Activated T-cell treated with anti-CD3 and anti-CD28 coated beads, Interleukin-2, amount 50 U/mL, for 72 hours (primary cell): ENCODE measurements around the gene GAB2. TPM values are rescaled to one million over a fixed set of nuclear protein-coding genes. Genes with fewer than 3 reads are reported as not detected.

Source experiments
- ATAC-seq, 2 donors: fragments of 150-1000 bp; cut with Tn5 transposase; replicated peaks in 1 of 2; 2 replicates each; pipeline ENCODE4 v1.10.0; 2021; ENCODE audit warnings: moderate library complexity in 2 of 2, mild to moderate bottlenecking in 1 of 2
- DNase-seq, 2 donors: peaks; one replicate each; pipeline ENCODE4 v3.0.0; 2021 to 2022; ENCODE audit warnings: mixed read lengths in 1 of 2
- H3K27ac Mint-ChIP-seq: one replicate; pipeline ENCODE4 v1.8.0; 2022; ENCODE audit warnings: mild to moderate bottlenecking, moderate library complexity, mixed read lengths
- H3K27me3 Mint-ChIP-seq: one replicate; pipeline ENCODE4 v1.8.0; 2022; ENCODE audit warnings: low read depth, mixed read lengths
- H3K36me3 Mint-ChIP-seq, 2 donors: one replicate each; pipeline ENCODE4 v1.8.0; 2022; ENCODE audit warnings: mixed read lengths in 2 of 2, mild to moderate bottlenecking in 1 of 2; ENCODE audit not compliant: insufficient read depth in 2 of 2
- H3K4me1 Mint-ChIP-seq: one replicate; pipeline ENCODE4 v1.8.0; 2022; ENCODE audit warnings: low read depth, mixed read lengths
- H3K4me3 Mint-ChIP-seq, 2 donors: one replicate each; pipeline ENCODE4 v1.8.0; 2022; ENCODE audit warnings: mild to moderate bottlenecking in 2 of 2, mixed read lengths in 2 of 2, moderate library complexity in 2 of 2
- H3K9me3 Mint-ChIP-seq, 2 donors: one replicate each; pipeline ENCODE4 v1.8.0; 2022; ENCODE audit warnings: mixed read lengths in 2 of 2
- total RNA-seq, 2 donors: library from RNA; stranded (reverse); gene quantifications; one replicate each; pipeline ENCODE4 v1.2.3, GENCODE V29; 2022

Gene GAB2
- total RNA-seq, 2 donors from 2014 or later = 48.0 to 51.7 TPM

DNA sequence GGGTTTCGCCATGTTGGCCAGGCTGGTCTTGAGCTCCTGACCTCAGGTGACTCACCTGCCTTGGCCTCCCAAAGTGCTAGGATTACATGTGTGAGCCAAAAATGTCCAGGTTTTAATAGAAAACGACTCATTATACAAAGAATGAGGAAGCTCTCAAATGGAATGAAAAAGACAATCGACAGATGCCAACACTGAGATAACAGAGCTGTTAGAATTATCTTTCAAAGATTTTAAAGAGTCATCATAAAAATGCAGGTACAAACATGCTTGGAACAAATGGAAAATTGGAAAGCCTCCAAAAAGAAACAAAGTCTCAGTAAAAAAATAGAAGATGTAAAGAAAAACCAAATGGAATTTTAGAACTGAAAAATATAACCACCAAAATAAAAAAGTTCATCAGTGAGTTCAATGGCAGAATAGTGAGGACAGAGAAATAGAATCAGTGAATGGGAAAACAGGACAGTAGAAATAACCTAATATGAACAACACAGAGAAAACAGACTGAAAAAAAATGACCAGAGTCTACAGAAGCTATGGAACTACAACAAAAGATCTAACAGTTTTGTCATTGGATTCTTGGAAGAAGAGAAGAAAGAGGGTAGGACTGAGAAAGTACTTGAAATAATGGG, 10.9 kb downstream of the GAB2 start:
- no peak for ATAC-seq
- Mint-ChIP-seq H3K36me3 (peaks cover 22 to 23% of the 10 kb centered on the region in 2 donors), H3K9me3 (peaks cover 10 to 15% of the 10 kb centered on the region in 2 donors), H3K4me1 (no peaks in the 10 kb centered on the region), H3K4me3 (no peak overlapping the region), H3K27me3 (no peaks in the 10 kb centered on the region), H3K27ac (no peak overlapping the region)
- no peak for DNase-seq

DNA sequence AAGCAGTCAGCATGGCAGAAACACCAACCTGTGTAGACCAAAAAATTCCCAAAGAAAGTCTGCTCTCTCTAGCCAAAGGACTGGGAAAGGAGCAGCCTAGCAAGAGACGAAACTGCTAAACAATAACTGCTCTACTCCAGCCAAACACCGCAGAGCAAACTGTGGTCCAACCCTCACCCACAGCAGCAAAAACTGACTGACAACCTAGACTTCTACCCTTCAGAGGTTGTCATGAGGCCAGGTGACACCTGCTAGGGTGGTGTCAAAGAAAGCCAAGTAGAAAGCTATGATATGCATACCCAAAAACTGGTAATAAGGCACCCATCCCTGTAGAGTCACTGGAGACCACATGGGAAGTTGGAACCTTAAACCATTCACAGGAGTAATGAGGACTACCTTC, 11.8 kb downstream of the GAB2 start:
- no peak overlapping the region for H3K4me3 Mint-ChIP-seq
- peaks cover 9 to 15% of the 10 kb centered on the region in 2 donors for H3K9me3 Mint-ChIP-seq
- H3K36me3 Mint-ChIP-seq = peaks cover 21 to 23% of the 10 kb centered on the region in 2 donors
- no peaks in the 10 kb centered on the region for H3K27me3 Mint-ChIP-seq
- ATAC-seq = no peak
- no peak overlapping the region for H3K27ac Mint-ChIP-seq
- no peaks in the 10 kb centered on the region for H3K4me1 Mint-ChIP-seq
- DNase-seq = no peak

DNA sequence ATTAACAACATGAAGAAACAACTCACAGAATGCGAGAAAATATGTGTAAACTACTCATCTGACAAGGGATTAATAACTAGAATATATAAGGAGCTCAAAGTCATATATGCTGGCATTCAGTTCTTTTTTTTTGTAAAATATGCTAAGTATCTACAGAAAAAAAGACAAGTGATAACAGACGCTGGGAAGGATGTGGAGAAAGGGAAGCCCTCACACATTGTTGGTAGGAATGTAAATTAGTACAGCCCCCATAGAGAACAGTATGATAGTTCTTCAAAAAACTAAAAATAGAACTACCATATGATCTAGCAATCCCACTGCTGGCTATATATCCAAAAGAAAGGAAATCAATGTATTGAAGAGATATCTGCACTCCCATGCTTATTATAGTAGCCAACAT, 13.8 kb downstream of the GAB2 start:
- no peak for DNase-seq
- peaks cover 14 to 20% of the 10 kb centered on the region in 2 donors for H3K36me3 Mint-ChIP-seq
- H3K27ac Mint-ChIP-seq = no peak overlapping the region
- peaks cover 8 to 14% of the 10 kb centered on the region in 2 donors for H3K9me3 Mint-ChIP-seq
- H3K4me3 Mint-ChIP-seq = no peak overlapping the region
- H3K27me3 Mint-ChIP-seq = no peaks in the 10 kb centered on the region
- H3K4me1 Mint-ChIP-seq = no peaks in the 10 kb centered on the region
- no peak for ATAC-seq

DNA sequence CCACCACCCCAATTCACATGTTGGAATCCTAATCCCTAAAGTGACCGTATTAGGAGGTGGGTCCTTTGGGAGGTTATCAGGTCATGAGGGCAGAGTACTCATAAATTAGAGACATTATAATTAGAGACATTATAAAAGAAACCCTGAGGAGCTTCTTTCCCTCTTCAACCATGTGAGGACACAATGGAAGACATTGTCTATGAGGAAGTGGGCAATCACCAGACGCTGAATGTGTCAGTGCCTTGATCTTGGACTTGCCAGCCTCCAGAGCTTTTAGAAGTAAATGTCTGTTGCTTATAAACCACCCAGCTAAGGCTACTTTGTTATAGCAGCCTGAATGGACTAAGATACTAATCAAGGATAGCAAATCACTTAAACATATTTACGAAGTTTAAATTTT, 14.8 kb downstream of the GAB2 start:
- Mint-ChIP-seq H3K9me3 (peaks cover 3 to 11% of the 10 kb centered on the region in 2 donors), H3K36me3 (peaks cover 8 to 16% of the 10 kb centered on the region in 2 donors), H3K4me1 (peaks cover 3% of the 10 kb centered on the region), H3K4me3 (no peak overlapping the region), H3K27me3 (no peaks in the 10 kb centered on the region), H3K27ac (no peak overlapping the region)
- no peak for DNase-seq
- ATAC-seq = no peak

DNA sequence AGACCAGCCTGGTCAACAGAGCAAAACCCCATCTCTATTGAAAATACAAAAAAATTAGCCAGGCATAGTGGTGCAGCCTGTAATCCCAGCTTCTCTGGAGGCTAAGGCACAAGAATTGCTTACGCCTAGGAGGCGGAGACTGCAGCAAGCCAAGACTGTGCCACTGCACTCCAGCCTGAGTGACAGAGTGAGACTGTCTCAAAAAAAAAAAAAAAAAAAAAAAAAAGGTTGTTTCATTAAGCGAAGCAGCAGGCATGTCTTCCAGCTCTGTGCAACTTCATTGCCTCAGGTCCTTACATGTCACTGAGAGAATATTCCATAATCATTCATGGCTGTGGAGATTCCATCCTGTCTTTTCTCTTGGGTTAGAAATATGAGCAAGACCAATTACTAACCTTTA, 16.9 kb downstream of the GAB2 start:
- H3K27me3 Mint-ChIP-seq = no peaks in the 10 kb centered on the region
- H3K9me3 Mint-ChIP-seq = peaks cover 0 to 2% of the 10 kb centered on the region in 2 donors
- peaks cover 12% of the 10 kb centered on the region for H3K4me1 Mint-ChIP-seq
- no peak overlapping the region for H3K27ac Mint-ChIP-seq
- DNase-seq (no peak), ATAC-seq (no peak)
- H3K36me3 Mint-ChIP-seq = peaks cover 0 to 2% of the 10 kb centered on the region in 2 donors
- H3K4me3 Mint-ChIP-seq = no peak overlapping the region

DNA sequence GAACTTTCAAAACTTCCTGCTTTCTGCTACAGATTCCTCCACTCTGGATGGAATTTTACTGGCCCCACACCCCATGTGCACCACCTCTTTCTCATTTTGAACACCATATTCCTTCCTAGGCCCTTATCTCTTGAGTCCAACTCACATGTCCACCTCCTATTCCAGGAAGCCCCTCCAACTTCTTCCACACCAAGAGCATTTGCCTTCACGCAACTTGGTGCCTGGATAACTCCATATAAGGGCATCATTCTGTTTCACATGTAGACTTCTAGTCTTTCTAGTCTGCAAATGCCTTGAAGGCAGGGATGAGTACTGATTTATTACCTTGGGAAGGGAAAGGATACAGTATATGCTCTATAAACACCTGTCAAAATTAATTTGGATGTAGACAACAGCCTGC, 17.5 kb downstream of the GAB2 start:
- Mint-ChIP-seq H3K27me3 (no peaks in the 10 kb centered on the region), H3K27ac (no peak overlapping the region), H3K9me3 (no peaks in the 10 kb centered on the region), H3K4me3 (no peak overlapping the region), H3K4me1 (peaks cover 12% of the 10 kb centered on the region), H3K36me3 (no peaks in the 10 kb centered on the region)
- no peak for ATAC-seq
- no peak for DNase-seq

DNA sequence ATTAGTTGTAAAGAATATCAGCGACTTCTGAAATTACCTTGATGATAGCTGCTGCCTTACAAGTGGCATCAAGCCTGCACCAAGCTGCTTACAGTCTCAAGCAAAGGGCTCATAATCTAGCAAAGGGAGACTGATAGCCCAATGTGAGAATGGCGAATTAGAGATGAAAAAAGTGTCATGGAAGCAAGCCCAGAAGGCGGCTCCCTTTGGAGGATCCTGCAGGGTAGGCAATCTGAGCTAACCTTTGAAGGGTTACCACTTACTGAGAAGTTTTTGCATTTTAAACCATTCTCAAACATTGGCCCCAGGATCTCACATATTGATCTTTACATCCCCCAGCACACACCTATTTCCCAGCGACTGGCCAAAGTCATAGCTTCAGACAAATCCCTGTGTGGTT, 18.5 kb downstream of the GAB2 start:
- Mint-ChIP-seq H3K4me1 (peaks cover 16% of the 10 kb centered on the region), H3K36me3 (no peaks in the 10 kb centered on the region), H3K27me3 (no peaks in the 10 kb centered on the region), H3K27ac (no peak overlapping the region), H3K9me3 (no peaks in the 10 kb centered on the region), H3K4me3 (no peak overlapping the region)
- DNase-seq (no peak), ATAC-seq (no peak)

DNA sequence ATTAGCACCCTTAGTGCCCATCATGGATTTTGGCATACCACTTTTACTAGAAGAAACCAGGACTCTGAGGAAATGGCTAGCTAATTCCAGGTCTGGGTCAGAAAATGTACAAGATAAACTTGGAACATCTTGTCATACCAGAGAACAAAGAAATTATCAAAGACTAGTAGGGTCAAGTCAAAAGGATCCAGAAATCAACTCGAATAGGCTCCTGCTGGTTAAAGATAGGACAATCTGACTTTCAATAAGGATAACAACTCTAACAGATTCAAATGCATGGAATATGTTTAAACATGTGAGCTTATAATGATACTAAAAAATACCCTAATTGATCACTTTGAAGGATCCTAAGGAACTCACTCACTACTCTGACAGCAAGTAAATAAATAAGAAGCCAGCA, 18.9 kb downstream of the GAB2 start:
- no peaks in the 10 kb centered on the region for H3K9me3 Mint-ChIP-seq
- H3K4me3 Mint-ChIP-seq = no peak overlapping the region
- DNase-seq (no peak), ATAC-seq (no peak)
- H3K36me3 Mint-ChIP-seq = no peaks in the 10 kb centered on the region
- H3K27ac Mint-ChIP-seq = no peak overlapping the region
- H3K4me1 Mint-ChIP-seq = peaks cover 16% of the 10 kb centered on the region
- H3K27me3 Mint-ChIP-seq = no peaks in the 10 kb centered on the region

DNA sequence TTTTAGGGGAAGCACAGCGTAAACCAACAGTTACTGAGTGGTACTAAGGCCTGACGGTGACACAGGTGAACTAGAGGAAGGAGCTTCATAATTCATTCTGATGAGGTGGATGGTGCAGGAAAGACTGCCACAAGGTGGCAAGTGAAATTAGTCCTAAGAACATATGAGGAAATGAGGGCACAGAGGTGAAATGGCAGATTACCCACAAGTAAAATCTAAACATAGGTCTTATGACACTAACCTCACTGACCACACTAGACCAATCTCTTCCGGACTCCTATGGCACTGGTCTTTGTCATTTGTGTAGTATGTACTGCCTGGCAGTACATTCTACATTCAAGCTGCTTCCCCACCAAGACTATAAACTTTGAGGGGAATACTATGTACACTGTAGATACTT, 20.2 kb downstream of the GAB2 start:
- ATAC-seq = peak; percentile 97 to 98
- Mint-ChIP-seq H3K9me3 (no peaks in the 10 kb centered on the region), H3K27me3 (no peaks in the 10 kb centered on the region), H3K36me3 (no peaks in the 10 kb centered on the region), H3K4me3 (no peak overlapping the region), H3K27ac (no peak overlapping the region), H3K4me1 (peaks cover 25% of the 10 kb centered on the region)
- peak; percentile 34 to 36 for DNase-seq

DNA sequence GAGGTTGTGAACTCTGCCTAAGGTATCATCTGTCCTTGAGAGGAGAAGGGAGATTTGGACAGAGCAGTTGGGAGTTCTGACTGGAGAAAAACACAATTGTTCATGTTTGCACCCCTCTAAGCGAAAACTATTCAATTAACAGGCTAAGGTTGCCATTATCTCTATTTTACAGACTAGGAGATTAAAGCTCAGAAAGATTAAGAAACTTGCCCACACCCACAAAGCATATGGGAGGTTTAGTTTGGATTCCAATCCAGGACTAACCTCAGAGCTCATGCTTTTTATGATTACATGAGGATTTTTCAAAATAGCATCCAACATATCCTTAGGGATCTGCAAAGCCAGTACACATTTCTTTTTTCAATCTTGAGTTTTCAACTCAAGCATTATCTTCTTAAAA, 22.0 kb downstream of the GAB2 start:
- no peak overlapping the region for H3K27ac Mint-ChIP-seq
- H3K9me3 Mint-ChIP-seq = no peaks in the 10 kb centered on the region
- no peaks in the 10 kb centered on the region for H3K36me3 Mint-ChIP-seq
- peaks cover 40% of the 10 kb centered on the region for H3K4me1 Mint-ChIP-seq
- H3K4me3 Mint-ChIP-seq = no peak overlapping the region
- no peaks in the 10 kb centered on the region for H3K27me3 Mint-ChIP-seq
- ATAC-seq = no peak
- no peak for DNase-seq

DNA sequence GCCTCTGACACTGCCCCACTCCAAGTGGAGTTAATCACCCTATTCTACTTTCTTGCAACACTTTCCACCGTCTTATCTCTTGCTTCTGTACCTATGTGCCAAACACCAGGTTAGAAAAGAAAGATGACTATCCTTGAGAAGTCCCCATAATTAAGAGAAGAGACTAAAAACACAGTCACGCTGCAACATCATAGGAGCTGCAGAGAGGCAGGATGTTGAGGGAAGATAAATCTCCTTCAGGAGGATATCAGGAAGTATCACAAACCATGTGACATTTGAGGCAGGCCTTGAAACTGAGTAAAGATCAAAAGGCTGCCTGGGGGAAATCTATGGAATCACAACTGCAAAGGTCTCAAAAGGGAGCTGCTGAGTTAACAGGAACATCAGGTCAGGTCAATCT, 24.8 kb downstream of the GAB2 start:
- ATAC-seq (no peak), DNase-seq (no peak)
- Mint-ChIP-seq H3K36me3 (no peaks in the 10 kb centered on the region), H3K4me1 (peaks cover 38% of the 10 kb centered on the region), H3K4me3 (no peak overlapping the region), H3K27ac (no peak overlapping the region), H3K9me3 (no peaks in the 10 kb centered on the region), H3K27me3 (no peaks in the 10 kb centered on the region)

DNA sequence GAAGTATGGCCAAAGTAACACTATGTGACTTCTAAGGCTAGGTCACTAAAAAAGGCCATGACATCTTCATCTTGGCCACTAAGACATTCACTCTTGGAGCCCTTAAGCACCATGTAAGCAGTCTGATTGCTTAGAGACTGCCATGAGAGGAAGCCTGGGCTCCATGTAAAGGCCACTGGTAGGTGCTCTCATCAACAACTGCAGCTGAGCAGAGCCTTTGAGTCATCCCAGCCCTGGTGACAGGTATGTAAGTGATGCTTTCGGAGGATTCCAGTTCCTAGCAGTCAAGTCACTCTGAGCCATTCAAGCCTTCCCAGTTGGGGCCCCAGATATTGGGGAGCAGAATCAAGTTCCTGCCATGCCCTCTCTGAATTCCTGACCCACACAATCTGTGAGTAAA, 26.2 kb downstream of the GAB2 start:
- Mint-ChIP-seq H3K4me3 (no peak overlapping the region), H3K9me3 (peaks cover 0 to 2% of the 10 kb centered on the region in 2 donors), H3K36me3 (peaks cover 0 to 5% of the 10 kb centered on the region in 2 donors), H3K27me3 (no peaks in the 10 kb centered on the region), H3K4me1 (peaks cover 29% of the 10 kb centered on the region), H3K27ac (no peak overlapping the region)
- DNase-seq = peak in 1 of 2 donors; percentile 9
- peak; percentile 36 to 71 for ATAC-seq

DNA sequence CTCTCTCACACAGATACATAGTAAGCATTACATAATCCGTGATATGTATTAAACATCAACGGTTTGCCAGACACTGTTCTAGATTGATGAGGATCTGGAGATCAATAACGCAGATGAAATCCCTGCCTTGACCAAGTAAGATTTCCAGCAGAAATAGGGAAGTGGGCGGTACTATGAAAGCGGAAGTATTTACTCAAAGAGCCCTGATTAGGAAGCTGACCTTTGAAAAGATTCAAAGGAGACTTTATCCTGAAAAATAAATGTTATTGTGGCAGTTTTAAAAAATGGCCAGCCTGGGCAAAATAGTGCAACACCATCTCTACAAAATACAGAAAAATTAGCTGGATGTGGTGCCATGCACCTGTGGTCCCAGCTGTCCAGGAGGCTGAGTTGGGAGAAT, 26.8 kb downstream of the GAB2 start:
- ATAC-seq = no peak
- no peak for DNase-seq
- H3K27ac Mint-ChIP-seq = no peak overlapping the region
- no peak overlapping the region for H3K4me3 Mint-ChIP-seq
- no peaks in the 10 kb centered on the region for H3K27me3 Mint-ChIP-seq
- H3K9me3 Mint-ChIP-seq = peaks cover 4% of the 10 kb centered on the region in 2 donors
- peaks cover 0 to 10% of the 10 kb centered on the region in 2 donors for H3K36me3 Mint-ChIP-seq
- peaks cover 29% of the 10 kb centered on the region for H3K4me1 Mint-ChIP-seq

DNA sequence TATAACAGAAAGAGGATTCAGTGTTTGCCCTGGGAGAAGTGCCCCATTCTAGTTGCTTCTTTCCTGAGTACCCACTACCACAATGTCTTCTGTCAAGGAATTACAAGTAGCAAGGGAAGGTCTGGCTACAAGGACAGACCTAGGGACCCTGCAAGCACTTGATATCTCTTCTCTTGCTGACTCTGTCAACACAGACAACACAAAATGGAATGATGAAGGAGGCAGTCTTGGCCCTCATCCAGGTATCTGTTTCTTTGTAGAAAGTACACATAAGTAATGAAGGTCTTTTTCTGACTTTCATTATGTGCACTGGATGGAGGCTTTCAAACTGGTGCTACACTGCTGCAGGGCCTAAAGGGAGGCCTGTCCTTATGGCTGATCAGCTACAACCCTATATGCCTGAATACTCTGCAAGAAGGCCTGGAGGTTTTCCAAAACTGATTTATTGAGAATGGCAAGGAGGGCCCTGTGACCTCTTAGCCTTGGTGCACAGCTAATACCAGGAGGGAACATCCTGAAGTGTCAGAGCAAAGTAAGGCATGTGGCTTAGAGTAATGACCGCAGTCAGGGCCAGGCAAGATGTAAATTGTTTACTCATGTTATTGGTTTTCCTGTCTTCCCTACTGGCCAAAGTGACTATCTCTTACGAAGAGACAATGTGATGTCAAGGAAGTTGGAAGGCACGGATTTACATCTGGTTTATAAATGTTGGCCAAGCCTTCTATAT, 31.2 kb downstream of the GAB2 start:
- no peak overlapping the region for H3K4me3 Mint-ChIP-seq
- no peaks in the 10 kb centered on the region for H3K27me3 Mint-ChIP-seq
- DNase-seq (no peak), ATAC-seq (no peak)
- peaks cover 16% of the 10 kb centered on the region in 2 donors for H3K9me3 Mint-ChIP-seq
- H3K36me3 Mint-ChIP-seq = peaks cover 18 to 27% of the 10 kb centered on the region in 2 donors
- H3K27ac Mint-ChIP-seq = no peak overlapping the region
- H3K4me1 Mint-ChIP-seq = peaks cover 8% of the 10 kb centered on the region
